Astrocyte of the hippocampus (primary cell): ENCODE measurements around the gene PRRG2.

Experiments used
- DNase-seq: peaks from one replicate; pipeline ENCODE4 v3.0.0; 2011; ENCODE audit warnings: low read depth, low spot score

Gene PRRG2

DNA sequence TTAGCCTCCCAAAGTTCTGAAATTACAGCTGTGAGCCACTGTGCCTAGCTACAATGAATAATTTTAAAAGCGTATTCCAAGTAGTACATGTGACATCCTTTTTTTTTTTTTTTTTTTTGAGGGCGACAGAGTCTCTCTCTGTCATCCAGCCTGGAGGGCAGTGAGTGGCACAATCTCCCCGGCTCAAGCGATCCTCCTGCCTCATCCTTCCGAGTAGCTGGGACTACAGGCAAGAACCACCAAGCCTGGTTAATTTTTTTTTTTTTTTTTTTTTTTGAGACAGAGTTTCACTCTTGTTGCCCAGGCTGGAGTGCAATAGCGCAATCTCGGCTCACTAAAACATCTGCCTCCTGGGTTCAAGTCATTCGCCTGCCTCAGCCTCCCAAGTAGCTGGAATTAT lies 6.1 kb downstream of the PRRG2 start:
- DNase-seq: no peak

DNA sequence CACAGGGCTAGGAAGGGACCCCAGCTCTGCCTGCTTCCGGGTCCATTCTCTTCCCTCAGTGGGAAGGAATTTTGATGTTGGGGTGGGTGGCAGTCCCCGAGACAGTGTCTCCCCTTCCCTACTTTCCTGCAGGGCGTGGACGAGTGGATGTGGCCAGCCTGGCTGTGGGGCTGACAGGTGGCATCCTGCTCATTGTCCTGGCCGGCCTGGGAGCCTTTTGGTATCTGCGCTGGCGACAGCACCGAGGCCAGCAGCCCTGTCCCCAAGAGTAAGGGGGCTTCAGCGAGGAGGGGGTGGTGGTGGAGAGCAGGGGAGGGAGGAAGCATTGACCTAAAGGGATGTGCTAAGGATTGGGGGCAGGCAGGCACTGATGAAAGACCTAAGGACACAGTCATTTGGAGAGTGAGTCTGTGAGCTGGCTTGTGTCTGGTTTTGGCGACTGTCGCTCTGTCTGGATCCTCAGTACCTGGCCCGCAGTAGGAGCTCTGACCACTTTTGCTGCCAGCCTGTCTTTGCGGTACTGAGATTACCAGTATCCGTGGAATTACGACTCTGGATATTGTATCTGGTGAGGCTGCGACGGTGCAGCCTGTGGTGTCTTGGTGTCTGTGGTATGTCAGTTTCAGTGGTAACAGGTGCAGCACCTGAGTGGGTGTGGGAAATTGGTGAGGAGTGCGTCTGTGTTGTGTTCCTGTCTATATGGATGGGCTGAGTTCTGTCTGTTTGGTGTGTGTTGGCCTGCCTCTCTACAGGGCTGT lies 7.4 kb downstream of the PRRG2 start:
- no peak for DNase-seq

- DNase-seq: no peak
Measured at GRCh38 chr19:49589502-49589905, 8.4 kb downstream of the PRRG2 start.

- peak; percentile 97 for DNase-seq
Measured at GRCh38 chr19:49590071-49590970, 9.2 kb downstream of the PRRG2 start.

- peak; percentile 79 for DNase-seq
Measured at GRCh38 chr19:49590971-49591730, 10.0 kb downstream of the PRRG2 start, which contains the start of gene PRR12. Gene PRR12 (plus strand): TSS chr19:49591182. CDS start chr19:49591655, 473 bp downstream.

GRCh38 chr19:49591731-49592485 lies 10.8 kb downstream of the PRRG2 start:
- DNase-seq: peak; percentile 59

DNA sequence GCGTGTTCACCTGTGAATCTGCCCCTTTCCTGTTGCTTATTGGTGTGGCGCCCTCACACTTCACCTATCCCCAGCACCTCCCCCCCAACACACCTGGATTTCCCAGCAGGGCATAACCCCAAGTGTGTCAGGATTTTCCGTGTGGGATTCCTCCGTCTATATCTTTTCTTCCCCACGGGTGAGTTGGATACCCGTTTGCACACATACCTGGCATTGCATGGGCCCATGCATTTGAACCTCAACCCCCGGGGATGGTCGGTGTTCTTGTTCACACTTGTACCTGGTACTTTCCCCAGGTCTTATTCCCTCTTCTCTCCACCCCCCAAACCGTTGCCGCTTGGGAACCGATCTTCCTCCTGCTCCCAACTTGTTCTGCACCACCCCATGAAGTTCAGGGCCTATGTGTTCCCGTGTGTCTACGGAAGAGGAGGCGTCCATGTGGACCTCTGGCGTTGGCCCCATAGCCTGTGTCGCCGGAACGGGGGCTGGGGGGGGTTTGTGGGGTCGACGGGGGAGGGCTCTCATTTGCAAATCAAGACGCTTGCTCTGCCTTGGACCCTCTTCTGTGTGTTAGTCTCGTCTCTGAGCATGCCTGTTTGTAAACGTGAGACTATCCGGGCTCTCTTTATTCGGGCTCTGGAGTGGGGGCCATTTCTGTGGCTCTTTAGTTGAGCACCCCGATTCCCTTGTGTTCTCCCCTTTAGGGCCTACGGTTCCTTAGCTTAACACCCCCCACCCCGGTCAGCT lies 11.5 kb downstream of the PRRG2 start:
- DNase-seq: peak; percentile 33

DNA sequence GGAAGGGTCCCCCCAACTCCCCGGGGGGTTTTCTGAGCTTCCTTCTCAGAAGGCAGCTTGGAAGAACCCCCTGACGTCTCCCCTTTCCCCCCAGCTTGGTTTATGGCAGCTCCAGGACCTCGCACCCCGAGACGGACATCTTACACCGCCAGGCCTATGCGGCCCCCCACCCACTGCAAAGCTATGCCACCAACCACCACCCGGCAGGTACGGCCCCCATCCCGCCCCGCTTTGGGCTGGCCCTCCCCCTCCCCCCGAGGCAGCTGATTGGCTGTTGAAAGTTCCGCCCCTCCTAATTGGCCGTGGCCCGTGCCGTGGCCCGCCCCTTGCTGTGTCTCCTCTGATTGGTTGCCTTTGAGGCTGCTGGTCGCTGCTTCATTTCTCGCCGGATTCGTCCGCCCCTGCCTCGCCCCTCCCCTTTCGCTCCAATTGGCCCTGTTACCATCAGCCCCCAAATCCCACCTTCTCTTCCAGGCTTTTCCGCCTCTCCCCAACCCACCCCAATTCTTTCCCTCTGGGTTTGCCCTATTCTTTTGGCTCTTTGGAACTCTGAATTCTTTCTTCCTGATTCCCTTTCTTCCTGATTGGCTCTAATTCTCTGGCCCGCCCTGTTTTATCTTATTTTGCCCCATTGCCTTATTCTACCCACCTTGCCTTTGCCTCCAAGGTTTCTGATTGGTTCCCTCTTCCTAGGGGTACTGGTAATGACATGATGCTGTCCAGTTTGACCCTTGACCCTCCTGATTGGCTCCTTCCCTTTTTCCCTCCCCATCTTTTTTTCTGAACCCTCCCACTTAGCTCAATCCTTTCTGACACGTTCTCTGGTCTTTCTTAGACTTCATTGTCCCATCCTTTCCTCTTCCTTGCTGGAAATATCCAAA lies 12.4 kb downstream of the PRRG2 start:
- peak; percentile 97 for DNase-seq

DNA sequence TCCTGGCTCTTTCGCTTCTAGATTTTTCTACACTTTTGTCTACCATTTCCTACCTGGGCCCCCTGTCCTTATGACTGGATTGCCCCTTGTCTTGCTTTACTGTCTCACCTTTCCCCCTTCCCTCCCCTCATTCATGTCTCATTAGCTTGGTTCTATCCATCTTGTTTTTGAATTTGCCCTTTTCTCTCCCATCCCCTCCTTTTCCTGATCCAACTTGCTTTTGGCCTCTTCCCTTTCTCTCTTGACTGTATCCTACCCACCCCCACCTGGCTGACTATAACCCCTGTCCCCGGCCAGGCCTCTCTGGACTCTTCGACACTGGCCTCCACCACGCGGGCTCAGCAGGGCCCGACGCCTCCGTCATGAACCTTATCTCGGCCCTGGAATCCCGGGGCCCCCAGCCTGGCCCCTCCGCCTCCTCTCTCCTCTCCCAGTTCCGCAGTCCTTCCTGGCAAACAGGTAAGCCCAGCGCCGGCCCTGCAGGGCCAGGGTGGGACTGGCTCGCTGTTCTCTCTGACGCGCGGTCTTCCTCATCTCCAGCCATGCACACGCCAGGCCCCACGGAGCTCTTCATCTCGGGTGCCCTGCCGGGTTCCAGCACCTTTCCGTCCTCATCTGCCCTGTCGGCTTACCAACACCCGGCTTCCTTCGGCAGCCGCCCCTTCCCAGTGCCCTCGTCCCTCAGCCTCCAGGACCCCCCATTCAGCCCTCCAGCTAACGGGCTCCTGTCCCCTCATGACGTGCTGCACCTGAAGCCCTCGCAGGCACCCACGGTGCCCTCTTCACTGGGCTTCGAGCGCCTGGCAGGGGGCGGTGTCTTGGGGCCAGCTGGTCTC lies 13.3 kb downstream of the PRRG2 start:
- DNase-seq: no peak

DNA sequence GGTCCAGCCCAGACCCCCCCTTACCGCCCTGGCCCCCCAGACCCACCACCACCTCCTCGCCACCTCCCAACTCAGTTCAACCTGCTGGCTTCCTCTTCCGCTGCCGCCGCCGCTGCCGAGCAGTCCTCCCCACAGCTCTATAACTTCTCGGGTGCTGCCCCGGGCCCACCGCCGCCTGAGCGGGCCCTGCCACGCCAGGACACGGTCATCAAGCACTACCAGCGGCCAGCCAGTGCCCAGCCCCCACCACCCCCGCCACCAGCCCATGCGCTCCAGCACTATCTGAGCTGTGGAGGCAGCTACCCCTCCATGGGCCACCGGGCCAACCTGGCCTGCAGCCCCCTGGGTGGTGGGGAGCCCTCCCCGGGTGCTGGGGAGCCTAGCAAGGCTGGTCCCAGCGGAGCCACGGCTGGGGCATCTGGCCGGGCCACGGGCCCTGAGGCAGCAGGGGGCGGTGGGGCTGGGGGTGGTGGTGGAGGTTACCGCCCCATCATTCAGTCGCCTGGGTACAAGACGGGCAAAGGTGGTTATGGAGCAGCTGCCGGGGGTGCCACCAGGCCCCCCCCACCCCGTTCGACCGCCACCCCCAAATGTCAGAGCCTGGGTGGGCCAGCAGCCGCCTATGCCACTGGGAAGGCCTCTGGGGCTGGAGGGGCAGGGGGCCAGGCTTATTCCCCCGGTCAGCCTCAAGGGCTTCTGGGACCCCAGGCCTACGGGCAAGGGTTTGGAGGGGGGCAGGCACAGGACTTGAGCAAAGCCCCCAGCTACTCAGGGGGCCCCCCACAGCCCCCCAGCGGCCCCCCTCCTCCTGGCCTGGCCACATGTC lies 14.1 kb downstream of the PRRG2 start:
- no peak for DNase-seq

- DNase-seq: no peak
Measured at GRCh38 chr19:49595819-49596404, 14.8 kb downstream of the PRRG2 start.

DNA sequence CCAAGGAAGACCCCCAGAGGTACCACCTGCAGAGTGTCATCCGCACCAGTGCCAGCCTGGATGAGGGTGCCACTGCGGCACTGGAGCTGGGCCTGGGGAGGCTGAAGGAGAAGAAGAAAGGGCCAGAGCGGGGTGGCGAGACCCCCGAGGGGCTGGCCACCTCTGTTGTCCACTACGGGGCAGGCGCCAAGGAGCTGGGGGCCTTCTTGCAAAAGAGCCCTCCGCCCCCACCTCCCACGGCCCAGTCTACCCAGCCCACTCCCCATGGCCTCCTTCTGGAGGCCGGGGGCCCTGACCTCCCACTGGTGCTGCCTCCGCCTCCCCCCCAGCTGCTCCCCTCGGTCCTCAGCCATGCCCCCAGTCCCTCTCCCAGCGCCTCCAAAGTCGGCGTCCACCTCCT lies 15.3 kb downstream of the PRRG2 start:
- no peak for DNase-seq

DNA sequence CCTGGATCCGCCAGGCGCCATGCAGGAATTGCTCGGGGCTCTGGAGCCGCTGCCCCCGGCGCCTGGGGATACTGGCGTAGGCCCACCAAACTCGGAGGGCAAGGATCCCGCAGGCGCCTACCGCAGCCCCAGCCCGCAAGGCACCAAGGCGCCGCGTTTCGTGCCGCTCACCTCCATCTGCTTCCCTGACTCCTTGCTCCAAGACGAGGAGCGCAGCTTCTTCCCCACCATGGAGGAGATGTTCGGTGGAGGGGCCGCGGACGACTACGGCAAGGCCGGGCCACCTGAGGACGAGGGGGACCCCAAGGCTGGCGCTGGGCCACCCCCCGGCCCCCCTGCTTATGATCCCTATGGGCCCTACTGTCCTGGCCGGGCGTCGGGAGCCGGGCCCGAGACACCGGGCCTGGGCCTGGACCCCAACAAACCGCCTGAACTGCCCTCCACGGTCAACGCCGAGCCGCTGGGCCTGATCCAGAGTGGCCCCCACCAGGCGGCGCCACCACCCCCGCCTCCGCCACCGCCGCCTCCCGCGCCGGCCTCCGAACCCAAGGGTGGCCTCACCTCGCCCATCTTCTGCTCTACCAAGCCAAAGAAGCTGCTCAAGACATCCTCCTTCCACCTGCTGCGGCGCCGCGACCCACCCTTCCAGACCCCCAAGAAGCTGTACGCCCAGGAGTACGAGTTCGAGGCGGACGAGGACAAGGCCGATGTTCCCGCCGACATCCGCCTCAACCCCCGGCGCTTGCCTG lies 16.0 kb downstream of the PRRG2 start:
- no peak for DNase-seq

- no peak for DNase-seq
Measured at GRCh38 chr19:49597703-49597974, 16.5 kb downstream of the PRRG2 start.

DNA sequence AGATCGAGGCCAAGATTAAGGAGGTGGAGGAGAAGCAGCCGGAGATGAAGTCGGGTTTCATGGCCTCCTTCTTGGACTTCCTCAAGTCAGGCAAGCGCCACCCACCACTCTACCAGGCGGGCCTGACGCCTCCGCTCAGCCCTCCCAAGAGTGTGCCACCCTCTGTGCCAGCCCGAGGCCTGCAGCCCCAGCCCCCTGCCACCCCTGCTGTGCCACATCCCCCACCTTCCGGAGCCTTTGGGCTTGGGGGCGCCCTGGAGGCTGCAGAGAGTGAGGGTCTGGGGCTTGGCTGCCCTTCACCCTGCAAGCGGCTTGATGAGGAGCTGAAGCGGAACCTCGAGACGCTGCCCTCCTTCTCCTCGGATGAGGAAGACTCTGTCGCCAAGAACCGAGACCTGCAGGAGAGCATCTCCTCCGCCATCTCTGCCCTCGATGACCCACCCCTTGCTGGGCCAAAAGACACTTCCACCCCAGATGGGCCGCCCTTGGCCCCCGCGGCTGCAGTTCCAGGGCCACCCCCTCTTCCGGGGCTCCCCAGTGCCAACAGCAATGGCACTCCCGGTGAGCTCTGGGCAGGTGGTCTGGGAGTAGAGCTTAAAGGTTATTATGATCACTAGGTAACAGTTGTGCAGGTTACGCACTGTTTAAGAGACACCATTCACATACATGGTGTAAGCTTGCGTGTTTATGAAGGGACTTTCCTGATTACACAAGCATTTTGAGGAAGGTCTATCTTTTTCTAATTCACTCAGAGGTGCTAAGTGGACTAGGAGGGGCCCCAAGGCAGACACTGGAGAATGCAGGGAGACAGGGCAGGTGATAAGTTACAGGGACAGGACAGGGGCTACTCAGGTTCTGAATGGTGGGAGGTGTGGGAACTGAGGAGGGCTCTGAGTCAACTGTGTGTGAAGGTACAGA lies 18.5 kb downstream of the PRRG2 start:
- no peak for DNase-seq
